HG03139 (cell line): Measurements from ENCODE around the gene IGSF9B.

Source experiments
- ATAC-seq: cut with Tn5 transposase; IDR thresholded peaks from one replicate; pipeline ENCODE4 v1.9.1; 2021; ENCODE audit not compliant: unreplicated experiment

The IGSF9B gene

DNA sequence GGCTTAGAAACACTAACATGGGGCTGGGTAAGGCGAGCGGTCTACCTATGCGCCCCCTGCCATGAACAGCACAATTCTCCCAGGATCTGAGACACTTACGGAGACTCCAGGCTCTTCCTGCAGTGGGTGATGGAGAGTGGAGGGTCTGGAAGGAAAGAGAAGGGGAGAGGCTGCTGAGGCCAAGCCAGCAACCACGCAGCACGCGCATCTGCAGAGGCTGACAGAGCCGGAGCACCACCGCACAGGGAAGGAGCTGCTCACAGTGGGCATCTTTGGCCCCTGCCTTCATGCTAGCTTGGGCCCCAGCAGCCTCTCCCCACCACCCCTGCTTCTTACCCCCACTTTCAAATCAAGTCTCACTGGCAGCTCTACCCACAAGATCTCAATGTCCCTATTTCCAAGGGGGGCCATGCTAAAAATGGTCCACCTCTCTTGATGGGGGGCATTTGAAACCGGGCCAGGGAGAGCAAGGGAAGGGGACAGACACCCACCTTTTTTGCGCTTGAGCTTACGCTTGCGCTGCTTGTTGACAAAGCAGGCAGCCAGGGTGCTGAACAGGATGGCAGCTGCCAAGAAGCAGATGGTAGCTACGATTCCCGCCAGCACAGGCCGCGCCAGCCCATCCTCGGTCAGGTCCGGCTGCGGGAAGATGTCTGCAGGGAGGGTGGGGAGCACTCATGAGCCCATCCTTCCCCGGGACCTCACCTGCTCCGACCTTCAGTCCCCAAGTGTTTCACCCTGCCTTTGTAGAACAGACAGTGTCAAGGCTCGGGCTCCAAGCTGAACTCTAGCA is 34.5 kb downstream of the IGSF9B start:
- no peak for ATAC-seq

- no peak for ATAC-seq
Observed at GRCh38 chr11:133921513-133921912, 35.3 kb downstream of the IGSF9B start.

- ATAC-seq, result no peak
Observed at GRCh38 chr11:133921026-133921425, 35.7 kb downstream of the IGSF9B start.

- no peak for ATAC-seq
Observed at GRCh38 chr11:133920109-133920990, 36.4 kb downstream of the IGSF9B start.

DNA sequence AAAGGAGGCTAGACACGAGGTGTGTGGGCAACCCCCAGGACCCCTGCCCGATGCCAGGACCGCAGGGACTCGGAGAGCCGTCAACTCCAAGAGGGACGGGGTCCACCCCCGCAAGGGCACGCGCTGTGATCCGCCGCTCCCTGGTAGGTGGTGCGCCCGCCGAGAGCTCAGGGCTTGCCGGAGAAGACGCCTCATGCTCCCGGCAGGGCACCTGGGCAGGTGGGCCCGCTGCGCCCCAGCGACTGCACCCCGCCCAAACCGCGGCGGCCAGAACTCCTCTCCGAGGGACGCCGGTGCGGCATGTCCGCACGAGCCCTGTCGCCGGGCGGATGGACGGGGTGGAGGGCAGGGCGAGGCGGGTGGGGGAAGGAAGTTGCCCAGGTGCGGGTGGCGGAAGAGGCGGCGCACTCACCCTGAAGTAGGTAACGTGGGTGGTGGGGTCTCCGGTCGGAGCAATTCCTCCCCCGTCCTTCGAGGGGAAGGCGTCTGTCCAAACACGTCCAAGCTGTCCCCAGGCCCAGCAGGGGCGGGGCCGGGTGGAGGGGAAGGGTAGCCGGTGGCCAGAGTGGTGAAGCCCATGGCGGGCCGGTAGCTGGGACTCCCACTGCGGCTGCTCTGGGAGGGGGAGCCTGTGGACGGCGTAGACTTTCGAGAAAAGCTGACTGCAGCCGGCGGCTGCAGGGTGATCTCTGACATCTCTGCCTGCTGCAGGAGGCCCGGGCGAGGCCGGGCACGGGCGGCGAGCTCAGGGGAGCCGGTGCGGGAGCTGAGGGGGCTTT is 37.2 kb downstream of the IGSF9B start:
- no peak for ATAC-seq

DNA sequence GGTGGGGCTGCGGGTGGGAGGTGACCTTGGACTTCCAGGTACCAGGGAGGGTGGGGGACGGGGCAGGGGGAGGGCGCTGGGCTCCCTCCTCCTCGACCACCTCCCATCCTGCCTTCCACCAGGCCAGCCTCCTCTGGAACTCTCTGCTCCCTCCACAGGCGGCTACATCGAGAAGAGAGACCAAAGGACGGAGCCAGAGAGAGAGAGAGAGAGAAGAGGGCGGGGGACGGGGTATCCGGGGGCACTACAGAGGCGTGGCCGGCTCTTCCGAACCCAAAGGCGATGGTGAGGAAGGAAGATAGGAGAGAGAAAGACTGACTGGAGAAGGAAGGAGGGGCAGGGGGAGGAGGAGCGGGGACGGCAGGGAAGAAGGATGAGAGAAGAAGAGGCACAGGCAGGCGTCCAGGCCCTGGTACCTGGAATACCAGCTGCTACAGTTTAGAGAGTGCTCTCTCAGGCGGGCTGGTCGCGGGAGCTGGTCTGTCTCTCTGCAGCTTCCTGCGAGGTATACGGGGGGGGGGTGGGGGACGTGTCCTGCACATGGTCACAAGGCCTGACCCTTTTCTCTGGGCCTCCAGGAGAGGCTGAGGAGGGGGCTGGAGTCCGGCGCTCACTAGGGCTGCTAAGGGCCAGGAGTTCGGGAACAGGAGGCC is 38.0 kb downstream of the IGSF9B start:
- no peak for ATAC-seq

DNA sequence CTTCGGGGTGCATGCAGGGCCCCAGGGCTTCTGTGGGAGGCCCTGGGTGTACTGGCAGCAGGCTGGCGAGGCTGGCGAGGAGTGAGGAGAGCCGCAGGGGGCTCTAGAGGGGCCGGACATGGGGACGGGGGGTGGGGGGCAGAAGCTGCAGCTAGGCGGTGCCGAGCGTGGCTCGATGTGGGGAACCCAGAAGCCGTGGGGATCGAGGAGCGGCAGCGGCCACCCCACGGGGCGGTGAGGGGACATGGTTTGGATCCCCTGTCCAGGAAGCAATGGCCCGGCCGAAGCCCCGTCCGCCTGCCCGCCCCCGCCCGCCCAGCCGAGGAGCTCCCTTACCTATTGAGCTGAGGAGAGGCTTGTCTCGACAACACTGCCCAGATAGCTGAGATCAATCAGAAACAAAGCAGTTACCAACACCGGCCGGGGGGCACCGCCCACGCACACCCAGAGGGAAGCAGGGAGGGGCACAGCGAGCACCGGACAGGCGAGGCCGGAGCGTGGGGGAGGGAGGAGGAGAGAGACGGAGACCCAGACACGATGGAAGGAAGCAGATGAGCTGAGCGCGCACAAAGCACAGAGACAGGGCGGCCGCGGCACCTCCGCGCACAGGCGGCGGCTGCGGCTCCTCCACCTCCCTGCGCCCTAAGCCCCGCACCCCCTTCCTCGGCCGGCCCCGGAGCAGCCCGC is 38.7 kb downstream of the IGSF9B start:
- no peak for ATAC-seq

DNA sequence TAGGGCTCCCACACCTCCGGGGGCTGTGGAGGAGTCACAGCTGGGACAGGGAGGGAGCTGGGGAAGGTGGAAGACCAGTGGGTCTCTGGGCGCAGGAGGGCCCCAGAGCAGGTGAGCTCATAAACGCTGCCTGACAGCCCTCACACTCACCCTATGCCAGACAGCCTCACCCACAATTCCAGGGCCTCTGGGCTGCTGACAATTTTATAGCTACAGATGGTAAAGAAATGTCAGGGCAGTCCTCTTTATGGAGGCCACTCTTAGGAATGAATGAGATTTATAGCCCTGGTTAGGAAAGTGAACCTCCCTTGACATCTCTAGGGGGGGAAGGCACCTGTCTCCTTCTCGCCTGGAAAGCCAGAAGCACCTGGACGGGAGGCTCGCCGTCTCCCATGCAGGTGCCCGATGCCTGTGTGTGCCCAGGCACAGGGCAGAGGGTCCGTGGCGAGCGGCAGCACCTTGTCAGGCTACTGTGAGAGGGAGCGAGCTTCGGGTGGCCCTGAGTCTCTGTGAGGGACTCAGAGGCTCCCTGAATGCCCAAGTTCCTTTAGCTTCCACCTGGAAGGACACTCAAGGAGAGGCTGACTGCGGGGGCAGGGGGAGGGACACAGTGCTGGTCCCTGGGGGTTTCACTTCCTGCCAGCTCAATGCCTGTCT is 39.9 kb downstream of the IGSF9B start:
- ATAC-seq, result no peak

GRCh38 chr11:133913761-133914160 is 43.0 kb downstream of the IGSF9B start:
- no peak for ATAC-seq

GRCh38 chr11:133911171-133911570 is 45.6 kb downstream of the IGSF9B start:
- ATAC-seq, result no peak

GRCh38 chr11:133910101-133910500 is 46.7 kb downstream of the IGSF9B start:
- no peak for ATAC-seq

DNA sequence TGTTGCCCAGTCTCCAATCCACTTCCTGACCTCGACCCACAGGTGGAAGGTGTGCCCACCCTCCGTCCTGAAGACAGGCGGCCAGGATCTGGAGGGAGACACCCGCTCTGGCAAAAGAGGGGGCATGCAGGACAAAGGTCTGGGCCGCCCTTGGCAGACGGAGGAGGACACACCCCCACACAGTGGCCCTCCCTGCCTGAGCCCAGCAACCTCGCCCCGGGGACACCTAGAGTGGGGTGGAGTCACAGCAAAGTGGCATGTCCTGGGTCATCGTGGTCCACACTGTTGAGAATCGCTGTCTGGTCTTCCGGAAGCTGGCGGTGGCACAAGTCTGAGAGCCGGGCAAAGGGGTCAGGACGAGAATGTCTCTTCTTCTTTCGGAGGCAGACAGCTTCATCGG is 47.9 kb downstream of the IGSF9B start:
- ATAC-seq, result no peak

GRCh38 chr11:133907841-133908241 is 48.9 kb downstream of the IGSF9B start:
- no peak for ATAC-seq

GRCh38 chr11:133907216-133907615 is 49.6 kb downstream of the IGSF9B start:
- ATAC-seq, result no peak

DNA sequence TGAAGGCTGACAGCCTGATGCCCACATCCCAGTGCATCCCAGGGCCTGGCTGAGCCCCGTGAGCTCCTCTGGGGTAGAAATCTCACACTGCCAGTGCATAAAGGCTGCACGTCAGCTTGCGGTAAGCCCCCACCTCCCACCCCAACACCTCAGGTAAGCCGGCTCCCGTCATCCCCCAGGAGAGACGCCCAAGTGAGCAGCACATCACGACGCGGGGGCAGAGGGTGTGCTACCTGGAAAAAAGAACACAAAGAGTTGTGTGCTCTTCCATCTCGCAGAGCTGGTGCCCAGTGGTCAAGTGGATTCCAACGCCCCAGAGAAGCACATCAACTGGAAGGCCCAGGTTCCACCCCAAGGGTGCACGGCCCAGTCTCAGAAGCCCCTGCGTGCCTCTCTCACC is 50.0 kb downstream of the IGSF9B start:
- no peak for ATAC-seq

DNA sequence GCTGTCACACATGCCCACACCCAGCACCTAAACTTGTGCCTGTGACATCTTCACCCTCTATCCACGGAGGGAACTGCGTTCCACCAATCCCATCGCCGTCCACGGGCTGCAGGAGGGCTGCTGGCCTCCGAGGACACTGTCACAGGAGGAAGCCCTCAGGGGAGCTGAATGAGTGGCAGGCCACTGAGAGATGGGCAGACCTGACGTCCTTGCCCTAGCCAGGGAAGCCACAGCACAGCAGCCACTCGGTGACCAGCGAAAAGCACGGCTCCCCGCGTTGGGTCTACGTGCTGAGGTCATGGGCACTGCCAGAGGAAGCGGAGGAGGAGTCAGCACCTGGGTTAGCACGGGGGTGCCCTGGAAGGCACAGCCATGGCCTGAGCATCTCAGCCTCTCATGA is 50.5 kb downstream of the IGSF9B start:
- no peak for ATAC-seq

DNA sequence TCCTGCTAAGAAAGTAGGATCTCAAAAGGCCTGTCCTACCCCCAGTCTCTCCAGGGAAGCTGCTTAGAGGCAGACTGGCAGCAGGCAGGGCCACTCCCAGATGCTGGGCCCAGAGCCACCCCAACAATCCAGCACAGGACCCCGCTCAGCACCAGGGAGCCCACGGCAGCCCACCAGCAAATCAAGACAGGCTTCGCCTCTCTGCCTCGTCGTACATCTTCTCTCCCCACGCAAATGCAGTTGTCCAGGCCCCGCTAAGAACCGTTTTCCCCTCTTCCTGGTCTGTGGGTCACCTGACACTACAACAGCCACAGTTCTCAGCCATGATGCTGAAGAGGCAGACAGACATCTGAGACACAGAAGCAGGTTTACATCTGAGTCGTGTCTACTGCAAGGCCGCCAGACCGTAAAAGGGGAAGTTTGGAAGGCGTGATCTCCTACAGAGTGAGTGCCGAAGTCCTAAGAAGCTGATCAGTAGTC is 51.1 kb downstream of the IGSF9B start:
- no peak for ATAC-seq

GRCh38 chr11:133904818-133905515 is 51.8 kb downstream of the IGSF9B start:
- no peak for ATAC-seq
